Heart left ventricle (tissue), 16 donors: ENCODE results near the gene DMKN. TPM values are rescaled to one million over a fixed set of nuclear protein-coding genes. Genes with fewer than 3 reads are reported as not detected.

Source experiments
- ATAC-seq, 4 donors: fragments of 200-7000 bp; cut with Tn5 transposase; one replicate each; pipeline ENCODE4 v1.9.1; 2020 to 2022; ENCODE audit warnings: moderate library complexity in 4 of 4, mild to moderate bottlenecking in 3 of 4, moderate number of reproducible peaks in 1 of 4
- DNase-seq, 5 donors: peaks; one replicate each; pipeline ENCODE4 v3.0.0-alpha.2; 2020
- H3K27ac ChIP-seq, 12 donors: fragments of 200-600 bp; sonication (generic) in 4 of 12; one replicate each; pipeline versions ENCODE4 v1.5.0 to v1.8.0; 2016 to 2022; ENCODE audit warnings: mild to moderate bottlenecking in 2 of 12
- H3K27me3 ChIP-seq, 9 donors: fragments of 200-600 bp; sonication (generic) in 2 of 9; one replicate each; pipeline versions ENCODE4 v1.5.1 to v1.8.0; 2016 to 2022; ENCODE audit warnings: mild to moderate bottlenecking in 3 of 9
- H3K36me3 ChIP-seq, 9 donors: fragments of 200-600 bp; sonication (generic) in 2 of 9; one replicate each; pipeline versions ENCODE4 v1.5.0 to v1.8.0; 2018 to 2022; ENCODE audit warnings: mild to moderate bottlenecking in 2 of 9
- H3K4me1 ChIP-seq, 12 donors: fragments of 200-600 bp; sonication (generic) in 4 of 12; one replicate each; pipeline versions ENCODE4 v1.5.0 to v1.8.0; 2016 to 2022; ENCODE audit warnings: mild to moderate bottlenecking in 3 of 12
- H3K4me3 ChIP-seq, 12 donors: fragments of 200-600 bp; sonication (generic) in 4 of 12; one replicate each; pipeline versions ENCODE4 v1.5.0 to v1.8.0; 2017 to 2022; ENCODE audit warnings: mild to moderate bottlenecking in 9 of 12, moderate library complexity in 4 of 12
- H3K9me3 ChIP-seq, 12 donors: fragments of 200-600 bp; sonication (generic) in 4 of 12; one replicate each; pipeline versions ENCODE4 v1.5.0 to v1.8.0; 2016 to 2022; ENCODE audit warnings: mild to moderate bottlenecking in 1 of 12
- CTCF ChIP-seq, 12 donors: fragments of 200-600 bp; sonication (generic) in 4 of 12; IDR thresholded peaks; one replicate each; pipeline versions ENCODE4 v1.5.0 to v1.8.0; 2018 to 2022; ENCODE audit warnings: antibody characterized with exemption in 12 of 12, mild to moderate bottlenecking in 5 of 12
- POLR2A ChIP-seq, 2 donors: fragments of 450-650 bp; IDR thresholded peaks; one replicate each; pipeline ENCODE4 v1.6.1; 2017; ENCODE audit warnings: antibody characterized with exemption in 2 of 2, mild to moderate bottlenecking in 2 of 2, moderate library complexity in 2 of 2
- WGBS, 4 donors: extraction: QIAGEN DNeasy Blood & Tissue Kit in 2 of 4; methylation state at CpG; one replicate each; pipeline versions ENCODE4 v1.1.5 to v1.1.7; 2013 to 2018; 5-methylcytosine and 5-hydroxymethylcytosine counted together
- intact Hi-C, 10 donors: fragments of 100-400 bp; cut with DNase I; formaldehyde crosslinking; loops; one replicate each; pipeline versions ENCODE4 v1.11.1 to v1.14.2; 2022
- polyA plus RNA-seq, 2 donors: library from polyadenylated mRNA; stranded (reverse); fragments of 200-250 nt; gene quantifications; one replicate each; pipeline ENCODE4 v1.2.3, GENCODE V29; 2013
- total RNA-seq, 9 donors: library from RNA; depleted of rRNA in 2 of 9; stranded (reverse); fragments of >200 nt in 2 of 9; fragmentation: NEBNext Ultra II Directional in 3 of 9; extraction: Animal tissue kit (Norgen Biotek cat#: 25700) in 3 of 9; gene quantifications; one replicate each; pipeline versions ENCODE4 v1.1.0 to v1.2.4, GENCODE V29; 2016 to 2023
- donor health status: ischemic (EF 13 %, LVEDD 7.1; RV severe dilation, severe dysfunction).
- donor health status: healthy with polysubstance abuse.
- donor health status: DM: no; HTN: yes; CAD: no.
- donor health status: DM: no; HTN: no; CAD: no.
- donor health status: ischemic (EF 25% LVEDD 6.9; RV normal size, moderate dysfunction).
- donor health status: ischemic (EF 25% LVEDD 5.7; RV mildly dilated, moderate dysfunction).
- donor health status: healthy.
- donor health status: DM: yes; HTN: yes; CAD: no.
- donor health status: ischemic (EF 35%, LVEDD 5.7; RV mildly dilated, moderate dysfunction).
- donor health status: nonischemic (EF 11% LVEDD 7.7; RV severe dilation, severe dysfunction).
- donor health status: DM: yes; HTN: yes; CAD: no.
- donor health status: PGD.
- donor health status: ischemic (EF 29% LVEDD 5.4; RV normal size, mild dysfunction).
- donor health status: nonischemic (EF 23%, LVEDD 6.1; RV moderate dilation, normal function).

Gene DMKN
- total and polyA plus RNA-seq, 11 donors, result 7.8 to 38.8 (median 13.0) TPM

- Histone ChIP-seq H3K27me3 (peaks cover 11 to 64% (median 23%) of the 10 kb centered on the region in 9 donors), H3K9me3 (no peaks in the 10 kb centered on the region), H3K4me1 (peaks cover 0 to 14% (median 4%) of the 10 kb centered on the region in 12 donors), H3K4me3 (no peak overlapping the region), H3K27ac (no peak overlapping the region), H3K36me3 (no peaks in the 10 kb centered on the region)
- TF ChIP-seq CTCF (IDR thresholded peaks at IDR 0.05), result no peak
- no peak for TF ChIP-seq POLR2A (IDR thresholded peaks at IDR 0.05)
- no peak for ATAC-seq
- no peak for DNase-seq
- 66 to 71% (median 67%) methylated on average over 11 of the region's 11 CpGs for WGBS, 4 donors
- intact Hi-C loops, result no loop called here
Measured at GRCh38 chr19:35559281-35559659, 45.8 kb upstream of the DMKN start.

GRCh38 chr19:35558400-35559280, 45.2 kb upstream of the DMKN start:
- ATAC-seq (no peak), DNase-seq (no peak)
- intact Hi-C loops, result no loop called here
- H3K27me3 ChIP-seq, result peaks cover 11 to 59% (median 23%) of the 10 kb centered on the region in 9 donors
- no peaks in the 10 kb centered on the region for H3K9me3 ChIP-seq
- TF ChIP-seq POLR2A (IDR thresholded peaks at IDR 0.05) (no peak), CTCF (IDR thresholded peaks at IDR 0.05) (no peak)
- peaks cover 0 to 14% (median 4%) of the 10 kb centered on the region in 12 donors for H3K4me1 ChIP-seq
- WGBS, 4 donors, result 31 to 59% (median 40%) methylated on average over 21 to 53 of the region's 53 CpGs
- H3K36me3 ChIP-seq, result no peaks in the 10 kb centered on the region
- no peak overlapping the region for H3K27ac ChIP-seq
- H3K4me3 ChIP-seq, result peak overlapping the region in 10 of 12 donors; percentile 3 to 44 (median 36)

- no peaks in the 10 kb centered on the region for H3K9me3 ChIP-seq
- DNase-seq (peak; percentile 37 to 79 (median 58)), ATAC-seq (peak; percentile 35 to 83 (median 66))
- H3K27me3 ChIP-seq, result peaks cover 8 to 53% (median 23%) of the 10 kb centered on the region in 9 donors
- intact Hi-C loops, result no loop called here
- peak overlapping the region in 10 of 12 donors; percentile 3 to 44 (median 36) for H3K4me3 ChIP-seq
- TF ChIP-seq CTCF (IDR thresholded peaks at IDR 0.05) (no peak), POLR2A (IDR thresholded peaks at IDR 0.05) (no peak)
- WGBS, 4 donors, result 2 to 8% (median 5%) methylated on average over 42 to 60 of the region's 60 CpGs
- H3K27ac ChIP-seq, result no peak overlapping the region
- H3K36me3 ChIP-seq, result no peaks in the 10 kb centered on the region
- H3K4me1 ChIP-seq, result peaks cover 0 to 14% (median 4%) of the 10 kb centered on the region in 12 donors
Measured at GRCh38 chr19:35557539-35558399, 44.3 kb upstream of the DMKN start.
